HG02610 (cell line): Measurements from ENCODE around the gene FAM90A1.
"Not testable (repeated sequence)": the region's sequence is repeated elsewhere in the genome, so short reads cannot be mapped to it uniquely, and the experiment has no call there.

Experiments
- ATAC-seq: cut with Tn5 transposase; IDR thresholded peaks from one replicate; pipeline ENCODE4 v1.9.1; 2021; ENCODE audit warnings: mild to moderate bottlenecking, moderate library complexity; ENCODE audit not compliant: unreplicated experiment

The FAM90A1 gene

DNA sequence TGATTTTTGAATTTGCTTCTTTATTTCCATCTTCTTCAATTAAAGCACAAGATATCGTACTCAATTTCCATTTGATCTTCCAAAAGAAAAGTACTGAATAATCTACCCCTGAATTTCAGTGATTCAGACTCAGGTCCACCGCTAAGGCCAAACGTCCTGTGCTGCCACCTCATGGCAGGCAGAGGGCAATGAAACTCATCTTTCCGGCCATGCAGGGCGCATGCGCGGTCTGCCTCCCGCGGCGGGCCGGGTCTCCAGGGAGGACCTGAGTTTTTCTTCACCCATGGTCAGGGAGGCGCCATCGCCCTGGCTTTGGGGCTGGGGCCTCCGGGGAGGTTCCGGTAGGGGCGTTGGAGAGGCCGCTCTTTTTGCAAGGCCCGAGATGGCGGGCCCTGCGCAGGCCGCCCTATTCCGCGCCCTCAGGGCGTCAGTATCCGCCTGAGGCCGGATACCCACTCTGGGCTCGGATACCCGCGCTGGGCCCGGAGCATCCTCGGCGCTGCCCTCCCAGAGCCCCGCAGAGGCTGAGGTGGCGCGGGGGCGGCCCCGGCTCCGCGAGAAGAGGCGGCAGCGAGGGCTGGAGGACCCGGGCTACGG is 47.3 kb downstream of the FAM90A1 start:
- not testable (repeated sequence) for ATAC-seq

- not testable (repeated sequence) for ATAC-seq
Measured at GRCh38 chr12:8172911-8173310, 54.5 kb downstream of the FAM90A1 start.
